Measurements from ENCODE around the gene ENDOU.

DNA sequence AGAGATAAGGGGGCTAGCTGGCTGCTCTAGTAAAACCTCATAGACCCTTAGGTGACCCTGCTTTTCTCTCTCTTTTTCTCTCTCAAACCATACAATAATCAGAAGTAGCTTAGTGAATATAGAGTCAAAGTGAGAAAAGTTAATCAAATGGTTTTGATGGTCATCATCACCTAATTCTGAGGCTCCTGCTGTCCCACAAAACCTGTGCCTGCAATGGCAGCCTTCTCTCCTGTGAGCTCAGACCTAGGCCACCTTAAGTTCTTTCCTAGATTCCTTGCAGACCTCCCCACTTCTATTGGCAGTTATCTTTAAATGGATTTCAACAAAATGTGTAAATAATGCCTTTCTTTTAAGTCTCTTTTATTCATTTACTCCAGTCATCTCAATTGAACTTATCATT lies 17.9 kb downstream of the ENDOU start:
- TF ChIP-seq POLR2A (IDR thresholded peaks at IDR 0.05): no peak
- TF ChIP-seq, protein P1, sequence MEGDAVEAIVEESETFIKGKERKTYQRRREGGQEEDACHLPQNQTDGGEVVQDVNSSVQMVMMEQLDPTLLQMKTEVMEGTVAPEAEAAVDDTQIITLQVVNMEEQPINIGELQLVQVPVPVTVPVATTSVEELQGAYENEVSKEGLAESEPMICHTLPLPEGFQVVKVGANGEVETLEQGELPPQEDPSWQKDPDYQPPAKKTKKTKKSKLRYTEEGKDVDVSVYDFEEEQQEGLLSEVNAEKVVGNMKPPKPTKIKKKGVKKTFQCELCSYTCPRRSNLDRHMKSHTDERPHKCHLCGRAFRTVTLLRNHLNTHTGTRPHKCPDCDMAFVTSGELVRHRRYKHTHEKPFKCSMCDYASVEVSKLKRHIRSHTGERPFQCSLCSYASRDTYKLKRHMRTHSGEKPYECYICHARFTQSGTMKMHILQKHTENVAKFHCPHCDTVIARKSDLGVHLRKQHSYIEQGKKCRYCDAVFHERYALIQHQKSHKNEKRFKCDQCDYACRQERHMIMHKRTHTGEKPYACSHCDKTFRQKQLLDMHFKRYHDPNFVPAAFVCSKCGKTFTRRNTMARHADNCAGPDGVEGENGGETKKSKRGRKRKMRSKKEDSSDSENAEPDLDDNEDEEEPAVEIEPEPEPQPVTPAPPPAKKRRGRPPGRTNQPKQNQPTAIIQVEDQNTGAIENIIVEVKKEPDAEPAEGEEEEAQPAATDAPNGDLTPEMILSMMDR (IDR thresholded peaks at IDR 0.05): no peak

All from upper lobe of left lung (tissue), 4 donors.